Measurements from ENCODE around the gene NATD1.
A peak's percentile ranks its signal among the peaks of the same experiment; 100 is the strongest.

Gene NATD1

DNA sequence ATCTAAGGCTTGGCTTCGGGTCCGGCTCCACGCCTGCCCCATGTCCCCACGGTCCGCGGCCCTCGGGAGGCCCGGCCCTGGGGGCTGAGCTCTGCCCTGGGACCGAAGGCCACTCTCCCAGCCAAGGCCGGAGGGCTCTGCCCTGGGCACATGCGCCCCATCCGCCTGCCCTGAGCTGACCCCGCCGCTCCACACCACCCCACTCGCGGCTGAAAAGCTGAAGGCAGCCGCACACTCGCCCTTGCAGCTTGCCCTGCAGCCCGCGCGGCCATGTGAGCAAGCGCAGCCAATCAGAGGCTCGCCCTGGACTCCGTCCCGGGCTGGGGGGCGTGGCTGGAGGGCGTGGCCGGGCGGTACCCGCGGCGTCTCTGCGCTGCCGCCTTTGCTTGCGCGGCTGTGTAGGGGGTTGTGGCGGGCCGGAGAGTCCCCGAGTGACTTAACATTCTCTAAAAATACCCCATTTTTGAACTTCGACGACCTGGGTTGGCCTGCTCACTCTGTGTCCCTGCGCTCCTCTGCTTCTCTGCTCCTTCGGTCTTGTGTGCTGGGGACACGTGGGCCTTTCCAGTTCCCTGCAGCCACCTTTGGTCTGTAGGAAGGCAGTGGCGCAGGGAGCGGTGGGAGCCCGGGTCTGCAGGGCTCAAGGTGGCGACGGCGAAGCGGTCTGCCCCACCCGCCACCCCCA, 22.5 kb upstream of the NATD1 start:
- peak; percentile 69 for DNase-seq (ENCODE audit: low read depth)

DNA sequence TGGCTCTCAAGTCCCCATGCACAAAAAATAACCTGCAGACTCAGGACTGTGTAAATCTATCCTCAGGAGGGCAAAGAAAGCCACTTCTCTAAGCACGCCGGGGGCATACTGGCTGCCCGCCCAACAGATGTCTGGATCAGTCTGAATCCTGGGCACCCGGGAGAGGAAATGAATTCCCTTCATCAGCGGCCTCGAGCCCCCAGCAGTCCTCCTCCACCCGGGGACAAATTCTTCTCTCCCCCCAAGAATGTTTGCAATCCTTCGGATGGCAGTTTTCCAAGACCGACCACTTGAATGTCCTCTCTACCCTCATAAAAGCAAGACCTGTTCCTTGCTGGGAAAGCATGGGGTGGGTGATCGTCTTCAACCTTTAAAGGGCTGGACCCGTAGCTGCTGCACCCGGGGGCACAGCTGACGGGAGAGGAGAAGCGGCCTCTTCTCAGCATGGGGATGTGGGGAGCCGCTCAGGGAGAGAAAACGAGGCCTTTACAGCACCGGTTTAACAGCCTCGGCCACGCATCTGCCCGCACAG, 21.9 kb upstream of the NATD1 start:
- DNase-seq (ENCODE audit: low read depth): no peak

DNA sequence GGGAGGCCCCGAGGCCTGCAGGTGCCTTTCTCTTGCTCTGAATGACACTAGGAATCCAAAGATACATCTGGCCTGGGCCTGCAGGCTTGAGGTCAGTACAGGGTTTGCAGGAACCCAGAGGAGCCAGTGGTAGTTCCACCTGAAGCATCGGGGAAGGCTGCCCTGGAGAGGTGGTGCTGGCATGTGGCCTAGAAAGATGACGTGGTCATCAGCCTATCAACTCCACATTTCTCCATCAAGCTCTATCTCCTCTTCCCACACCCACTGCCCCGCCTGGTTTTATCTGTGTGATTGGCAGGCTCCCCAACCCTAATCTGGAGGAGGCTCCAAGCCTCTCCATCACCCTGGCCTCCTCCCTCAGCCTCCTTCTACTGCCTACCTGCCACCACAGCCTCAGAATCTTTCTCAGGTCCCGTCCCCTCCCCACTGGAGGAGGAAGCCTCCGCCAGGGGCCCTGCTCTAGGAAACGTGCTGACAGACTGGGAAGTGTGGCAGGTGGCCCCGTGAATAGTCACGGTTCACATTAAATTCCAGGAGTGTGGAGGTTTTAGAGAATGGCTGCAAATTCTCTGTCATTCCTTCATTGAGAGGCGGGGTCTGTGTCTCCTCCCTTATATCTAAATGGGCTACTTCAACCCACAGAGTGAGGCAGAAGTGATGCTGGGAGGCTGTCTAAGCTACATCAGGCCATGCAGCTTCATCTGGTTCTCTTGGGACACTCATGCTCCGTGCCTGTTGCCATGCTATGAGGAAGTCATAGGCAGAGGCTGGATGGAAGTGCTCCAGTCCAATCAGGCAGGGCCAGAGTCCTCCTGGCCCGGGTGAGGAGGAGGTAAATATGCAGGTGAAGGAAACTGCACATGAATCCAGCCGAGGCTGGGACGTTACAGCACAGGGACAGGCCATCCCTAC, 19.9 kb upstream of the NATD1 start:
- DNase-seq (ENCODE audit: low read depth): no peak

DNA sequence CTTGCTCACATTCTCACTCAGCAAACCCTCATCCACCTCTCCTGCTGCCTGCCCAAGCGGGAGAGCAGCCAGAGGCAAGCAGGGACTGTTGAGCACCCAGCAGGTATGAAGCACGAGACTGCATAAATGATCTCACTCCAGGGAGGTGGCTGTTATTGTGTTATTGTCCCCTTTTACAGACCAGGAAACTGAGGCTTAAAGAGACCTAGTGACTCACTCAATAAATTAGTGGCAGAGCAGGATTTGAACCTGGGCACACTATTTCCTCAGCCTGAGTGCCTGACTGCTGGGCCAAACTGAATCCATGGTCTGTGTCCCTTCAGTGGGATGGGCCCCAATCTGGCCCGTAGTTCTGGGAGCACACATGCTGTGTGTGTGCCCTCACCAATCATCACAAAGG, 19.0 kb upstream of the NATD1 start:
- DNase-seq (ENCODE audit: low read depth): no peak

DNA sequence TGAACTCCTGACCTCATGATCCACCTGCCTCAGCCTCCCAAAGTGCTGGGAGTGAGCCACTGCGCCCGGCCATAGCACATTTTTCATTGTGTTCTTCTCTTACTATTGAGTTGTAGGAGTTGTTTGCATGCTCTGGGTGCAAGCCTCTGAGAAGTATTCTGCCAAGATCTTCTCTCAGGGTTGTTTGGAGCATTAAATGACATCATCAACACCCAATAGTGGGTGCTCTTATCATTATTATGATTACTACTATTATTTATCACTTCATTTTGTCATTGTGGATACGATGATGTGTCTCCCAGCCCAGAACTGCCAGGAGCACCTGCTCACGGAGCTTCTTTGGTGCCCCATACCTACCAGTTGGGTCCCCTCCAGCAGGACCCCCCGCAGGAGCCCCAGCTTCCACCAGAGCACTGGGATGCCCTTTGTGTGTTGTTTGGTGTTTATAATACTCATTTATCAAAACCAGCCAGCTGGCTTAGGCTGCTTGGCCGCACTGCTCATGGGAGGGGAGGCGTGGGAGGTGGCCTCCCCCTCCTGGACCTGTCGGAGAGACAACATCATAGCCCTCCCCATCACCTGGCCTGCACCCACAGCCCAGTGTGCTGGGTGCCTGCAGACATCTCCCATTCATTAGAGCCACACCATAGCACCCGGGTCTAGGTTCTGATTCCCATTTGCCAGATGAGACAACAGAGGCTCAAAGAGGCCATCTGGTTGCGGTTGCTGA, 18.4 kb upstream of the NATD1 start:
- DNase-seq (ENCODE audit: low read depth): no peak

DNA sequence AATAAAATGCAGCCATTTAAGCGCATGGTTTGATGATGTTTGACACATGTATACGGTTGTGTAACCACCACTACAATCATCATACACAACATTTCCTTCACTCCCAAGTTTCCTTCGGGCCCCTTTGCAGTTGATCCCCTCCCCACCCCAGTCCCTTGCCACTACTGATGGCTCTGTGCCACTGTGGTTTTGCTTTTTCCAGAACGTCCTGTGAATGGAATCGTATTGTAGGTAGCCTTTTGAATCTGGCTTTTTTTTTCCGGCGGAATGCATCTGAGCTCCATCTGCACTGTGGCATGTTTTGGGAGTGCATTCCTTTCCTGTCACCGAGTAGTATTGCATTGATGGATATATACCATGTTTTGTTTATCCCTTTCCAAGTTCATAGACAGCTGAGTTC, 16.2 kb upstream of the NATD1 start:
- no peak for DNase-seq (ENCODE audit: low read depth)

DNA sequence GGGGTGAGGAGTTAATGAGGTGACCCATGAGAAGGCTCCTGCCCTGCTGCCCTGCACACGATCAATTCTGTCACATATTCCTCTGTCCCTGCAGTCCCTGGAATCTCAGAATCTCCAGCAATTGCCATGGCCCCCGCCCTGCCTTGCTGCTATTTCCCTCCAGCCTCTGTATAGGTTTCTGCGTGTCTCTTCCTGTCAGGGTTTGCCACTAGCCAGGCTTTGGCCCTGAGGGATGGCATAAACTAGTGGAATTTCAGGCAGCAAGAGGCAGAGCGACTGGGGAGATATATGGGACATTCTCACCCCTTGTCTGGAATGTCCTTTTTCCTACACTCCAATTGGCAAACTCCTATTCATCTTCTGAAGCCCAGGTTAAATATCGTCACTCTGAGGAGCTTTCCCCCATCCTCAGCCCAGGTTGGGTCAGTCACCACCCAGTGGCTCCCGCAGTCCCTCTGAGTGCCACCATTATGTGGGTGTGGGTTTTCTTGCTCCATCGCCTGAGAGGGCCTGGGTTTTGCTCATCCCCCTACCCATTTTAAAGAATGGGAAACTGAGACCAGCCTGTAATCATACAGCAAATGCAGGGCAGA, 15.5 kb upstream of the NATD1 start:
- no peak for DNase-seq (ENCODE audit: low read depth)

DNA sequence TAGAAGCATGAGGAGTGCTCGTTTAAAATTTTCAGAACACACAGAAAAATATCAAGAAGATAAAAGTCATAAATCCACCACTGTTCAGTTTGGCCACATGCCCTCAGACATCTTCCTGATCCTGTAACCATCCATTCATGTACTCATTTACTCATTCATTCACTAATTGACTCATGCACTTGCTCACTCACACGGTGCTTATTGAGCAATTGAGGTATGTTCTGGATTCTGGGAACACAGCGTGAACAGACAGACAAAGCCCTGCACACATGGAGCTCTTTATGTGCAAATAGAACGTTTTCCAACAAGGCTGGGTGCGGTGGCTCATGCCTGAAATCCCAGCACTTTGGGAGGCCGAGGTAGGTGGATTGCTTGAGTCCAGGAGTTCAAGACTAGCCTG, 10.2 kb upstream of the NATD1 start:
- no peak for DNase-seq (ENCODE audit: low read depth)

DNA sequence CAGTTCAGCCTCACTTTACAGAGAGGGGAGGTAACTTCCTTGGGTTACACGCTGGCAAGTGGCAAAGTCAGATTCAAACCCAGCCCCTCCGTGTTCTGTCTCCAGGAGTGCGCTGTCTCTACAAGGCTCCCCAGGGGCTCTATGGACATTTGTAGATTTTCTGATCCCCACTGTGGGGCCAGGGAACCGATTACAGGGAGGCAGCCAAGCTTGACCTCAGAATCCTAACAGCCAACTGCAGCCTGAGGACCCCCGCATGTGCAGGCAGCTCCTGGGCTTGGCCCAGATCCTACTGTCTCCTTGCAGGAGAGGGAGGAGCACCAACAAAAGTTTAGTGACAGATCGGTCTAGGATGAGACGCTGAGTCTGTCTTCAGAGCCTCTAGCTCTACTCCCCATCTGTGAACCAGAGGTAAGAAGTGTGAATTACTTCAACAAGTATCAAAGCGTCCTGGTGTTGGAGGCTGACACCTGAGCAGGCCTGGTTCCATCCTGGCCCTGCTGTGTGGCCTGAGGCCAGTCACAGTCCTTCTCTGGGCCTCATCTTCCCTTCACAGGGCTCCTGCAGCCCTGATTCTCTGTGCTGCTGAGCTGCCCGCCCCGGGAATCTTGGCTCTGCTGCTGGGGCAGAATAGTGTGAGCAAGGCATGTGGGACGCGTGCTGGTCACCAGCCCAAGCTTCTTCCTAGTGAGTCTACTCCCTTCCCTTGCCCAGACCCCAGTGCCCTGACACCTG, 9.2 kb upstream of the NATD1 start:
- DNase-seq (ENCODE audit: low read depth): no peak

DNA sequence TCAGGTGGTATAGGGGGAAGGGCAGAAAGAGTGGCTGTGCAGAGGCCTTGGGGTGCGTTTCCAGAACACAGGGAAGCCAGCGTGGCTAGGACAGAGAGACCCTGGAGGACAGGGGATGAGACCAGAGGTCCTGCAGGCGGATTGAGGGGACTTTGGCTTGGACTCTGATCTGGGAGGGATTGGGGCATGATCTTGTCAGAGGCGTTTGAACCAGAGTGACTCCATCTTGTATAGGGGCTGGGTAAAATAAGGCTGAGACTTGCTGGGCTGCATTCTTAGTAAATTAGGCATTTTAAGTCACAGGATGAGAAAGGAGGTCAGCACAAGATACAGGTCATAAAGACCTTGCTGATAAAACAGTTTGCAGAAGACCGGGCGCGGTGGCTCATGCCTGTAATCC, 5.4 kb upstream of the NATD1 start:
- no peak for DNase-seq (ENCODE audit: low read depth)

DNA sequence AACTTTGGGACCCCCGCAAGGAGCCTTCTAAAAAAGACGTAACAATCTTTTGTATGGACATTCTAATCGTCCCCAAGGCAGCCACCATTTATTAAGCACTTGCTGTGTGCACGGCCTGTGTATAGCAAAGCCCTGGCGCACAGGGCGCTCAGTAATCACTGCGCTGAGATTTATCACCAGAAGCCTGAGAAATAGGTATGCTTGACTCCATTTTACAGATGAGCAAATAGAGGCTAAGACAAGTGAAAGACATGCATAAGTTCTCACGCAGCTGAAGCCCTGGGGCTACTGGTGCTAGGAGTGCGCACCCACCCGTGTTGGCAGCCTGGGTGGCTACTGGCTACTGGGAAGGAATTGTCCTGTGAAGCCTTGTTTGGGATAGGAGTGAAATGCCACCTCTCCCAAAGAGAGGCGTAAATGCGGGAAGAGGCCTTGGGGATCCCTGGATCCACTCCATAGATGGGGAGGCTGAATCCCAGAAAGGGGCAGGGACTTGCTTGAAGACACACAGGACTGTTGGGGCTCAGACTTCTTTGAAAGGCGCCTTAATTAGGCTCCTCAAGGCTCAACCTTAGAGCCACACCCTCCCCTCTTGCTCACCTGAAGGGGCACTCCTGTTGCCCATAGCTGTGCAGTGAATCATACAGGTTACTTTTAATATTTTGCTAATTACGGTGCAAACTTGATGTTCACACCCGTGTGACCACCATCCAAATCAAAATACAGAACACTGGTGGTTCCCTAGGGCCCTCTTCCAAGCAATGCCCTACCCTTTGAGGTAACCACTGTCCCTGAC, 634 bp upstream of the NATD1 start:
- DNase-seq (ENCODE audit: low read depth): no peak

DNA sequence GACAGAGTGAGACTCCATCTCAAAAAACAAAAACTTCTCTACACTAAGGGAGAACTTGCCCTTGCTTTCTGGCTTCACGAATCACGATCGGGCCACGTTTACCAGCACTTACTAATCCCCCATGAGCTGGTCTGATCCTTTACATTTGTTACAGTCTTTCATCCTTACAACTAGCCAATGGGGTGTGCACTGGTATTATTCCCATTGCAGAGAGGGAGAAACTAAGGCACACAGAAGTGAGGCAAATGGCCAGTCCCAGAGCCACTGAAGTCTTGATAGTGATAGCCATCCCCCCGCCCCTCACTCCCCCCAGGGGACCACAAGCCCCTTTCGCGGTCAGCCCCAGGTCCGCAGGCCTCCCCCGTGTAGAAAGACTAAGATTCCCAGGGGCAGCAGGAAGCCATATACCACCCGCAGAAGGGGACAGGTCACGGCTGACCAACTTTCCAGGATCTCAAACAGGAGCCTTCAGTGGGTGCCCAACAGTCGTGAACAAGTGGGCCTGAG, 868 bp downstream of the NATD1 start:
- DNase-seq (ENCODE audit: low read depth): peak; percentile 37

DNA sequence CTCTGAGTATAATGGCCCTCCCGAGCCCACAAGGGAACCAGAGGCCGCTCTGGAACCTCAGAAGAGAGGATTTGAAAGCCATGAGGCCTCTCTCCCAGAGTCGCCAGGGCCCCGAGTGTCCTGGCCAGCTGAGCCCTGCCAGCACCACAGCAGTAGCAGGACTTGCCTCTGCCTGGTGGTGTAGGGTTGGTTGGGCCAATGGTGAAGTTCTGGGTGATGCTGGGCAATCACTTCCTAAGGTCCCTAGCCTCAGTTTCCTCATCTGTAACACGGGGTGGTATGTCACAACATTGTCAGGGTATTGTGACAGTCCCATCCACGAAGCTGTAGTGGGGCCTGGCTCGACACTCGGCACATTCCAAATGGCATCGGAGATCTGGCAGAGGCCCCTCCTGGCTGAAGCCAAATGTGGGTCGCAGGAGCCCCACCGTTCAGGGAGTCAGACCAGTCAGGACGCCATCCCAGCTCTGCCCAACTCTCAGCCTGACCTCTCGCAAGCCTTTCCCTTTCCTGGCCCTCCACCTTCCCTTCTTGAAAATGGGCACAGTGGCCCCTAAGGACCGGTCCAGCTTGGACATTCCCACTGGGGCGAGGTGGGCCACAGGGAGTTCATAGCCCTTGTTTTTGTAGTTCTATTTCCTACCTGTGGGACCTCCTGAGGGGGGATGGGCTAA, 1.7 kb downstream of the NATD1 start:
- no peak for DNase-seq (ENCODE audit: low read depth)

DNA sequence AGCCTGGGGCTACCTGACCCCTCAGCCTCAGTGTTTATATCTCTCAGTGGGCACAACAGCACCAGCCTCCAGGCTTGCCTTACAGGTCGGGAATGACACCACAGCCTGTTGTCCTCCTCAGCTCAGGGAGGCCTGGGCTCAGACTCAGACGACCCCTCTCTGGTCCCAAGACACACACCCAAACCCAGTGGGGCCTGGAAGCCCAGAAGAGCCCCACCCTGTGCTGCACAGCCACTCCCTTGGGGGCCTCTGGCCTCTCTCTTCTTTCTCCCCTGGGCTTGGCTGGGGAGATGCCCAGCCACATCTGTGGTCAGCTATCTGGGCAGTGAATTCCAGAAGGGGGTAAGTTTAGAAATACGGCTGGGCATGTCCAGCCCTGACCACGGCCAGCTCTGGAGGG, 2.4 kb downstream of the NATD1 start:
- no peak for DNase-seq (ENCODE audit: low read depth)

DNA sequence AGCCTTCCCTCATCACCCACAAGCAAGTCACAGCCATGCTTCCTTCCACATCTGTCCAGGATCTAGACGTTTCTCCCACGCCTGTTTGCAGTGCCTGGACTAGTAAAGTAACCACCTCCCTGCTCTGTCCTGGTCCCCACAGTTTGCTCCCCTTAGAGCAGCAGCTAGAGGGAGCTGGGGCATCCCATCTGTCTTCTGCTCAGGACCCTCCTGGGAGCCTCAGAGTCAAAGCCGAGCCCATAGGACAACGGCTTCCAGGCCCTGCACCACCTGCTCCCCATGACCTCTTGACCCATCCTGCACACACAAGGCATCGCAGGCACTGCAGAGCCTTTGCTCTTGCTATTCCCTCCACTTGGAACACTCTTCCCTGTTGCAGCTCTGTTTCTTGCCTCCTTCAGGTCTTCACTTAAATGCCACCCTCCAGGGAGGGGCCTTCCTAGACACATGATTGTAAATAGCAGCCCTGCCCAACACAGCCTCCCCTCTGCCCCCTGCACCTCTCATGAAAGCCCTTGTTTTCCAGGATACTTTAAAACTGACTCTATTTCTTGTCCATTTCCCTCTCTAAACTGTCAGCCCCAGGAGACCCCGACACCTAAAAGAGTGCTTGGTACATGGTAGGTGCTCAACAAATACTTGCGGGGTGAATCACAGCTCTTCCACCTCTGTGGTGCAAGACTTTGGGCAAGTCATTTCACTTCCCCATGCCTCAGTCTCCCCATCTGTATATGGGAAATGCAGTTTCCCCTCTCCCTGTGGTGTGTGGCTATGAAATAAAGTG, 3.1 kb downstream of the NATD1 start:
- DNase-seq (ENCODE audit: low read depth): no peak

DNA sequence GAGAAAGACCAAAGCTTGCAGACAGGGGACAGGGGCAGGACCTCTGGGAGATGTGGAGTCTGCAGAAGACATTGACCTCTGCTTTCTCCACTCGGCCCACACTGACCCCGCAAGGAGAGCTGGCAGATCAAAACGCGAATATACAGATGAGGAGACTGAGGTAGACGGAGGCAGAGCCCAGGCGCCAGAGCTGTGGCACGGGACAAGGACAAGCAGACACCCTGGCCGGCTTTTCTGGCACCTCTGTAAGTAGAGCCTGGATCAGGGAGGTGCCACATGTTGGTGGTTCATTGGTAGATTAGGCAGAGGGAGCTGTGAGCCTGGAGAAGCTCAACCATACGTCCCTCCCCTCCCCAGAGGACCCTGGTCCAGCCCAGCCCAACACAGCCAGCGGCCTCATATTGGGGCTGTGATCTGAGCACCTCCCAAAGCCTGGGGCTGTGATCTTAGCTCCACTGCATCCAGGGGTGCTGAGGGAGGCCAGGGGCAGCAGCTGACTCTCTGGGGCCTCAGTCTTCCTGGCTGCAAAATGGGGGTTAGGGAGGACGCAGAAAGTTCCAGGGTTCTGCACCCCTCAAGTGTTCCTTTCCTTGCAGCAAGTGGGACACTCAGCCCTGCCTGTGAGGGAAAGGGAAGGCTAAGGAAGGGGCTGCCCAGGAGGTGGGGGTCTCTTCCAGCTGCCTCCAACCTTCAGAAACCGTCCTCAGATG, 4.0 kb downstream of the NATD1 start:
- DNase-seq (ENCODE audit: low read depth): no peak

DNA sequence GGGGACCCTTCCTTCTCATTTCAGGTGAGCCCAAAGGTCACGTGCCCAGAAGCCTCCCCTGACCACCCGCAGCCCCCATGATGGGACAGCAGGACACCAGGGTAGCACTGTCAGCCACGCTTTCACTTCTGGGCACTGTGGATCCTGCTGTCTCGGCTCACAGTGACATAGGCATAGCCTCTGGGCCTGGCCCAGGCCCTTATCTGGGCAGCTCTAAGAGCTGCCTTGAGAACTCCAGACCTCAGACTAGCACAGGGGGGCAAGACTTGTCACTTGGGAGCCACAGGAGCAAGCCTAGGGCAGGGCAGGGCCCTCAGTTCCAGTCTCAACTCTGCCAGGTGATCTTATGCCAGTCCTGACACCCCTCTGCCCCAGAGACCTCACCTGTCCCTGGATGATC, 4.7 kb downstream of the NATD1 start:
- DNase-seq (ENCODE audit: low read depth): no peak

DNA sequence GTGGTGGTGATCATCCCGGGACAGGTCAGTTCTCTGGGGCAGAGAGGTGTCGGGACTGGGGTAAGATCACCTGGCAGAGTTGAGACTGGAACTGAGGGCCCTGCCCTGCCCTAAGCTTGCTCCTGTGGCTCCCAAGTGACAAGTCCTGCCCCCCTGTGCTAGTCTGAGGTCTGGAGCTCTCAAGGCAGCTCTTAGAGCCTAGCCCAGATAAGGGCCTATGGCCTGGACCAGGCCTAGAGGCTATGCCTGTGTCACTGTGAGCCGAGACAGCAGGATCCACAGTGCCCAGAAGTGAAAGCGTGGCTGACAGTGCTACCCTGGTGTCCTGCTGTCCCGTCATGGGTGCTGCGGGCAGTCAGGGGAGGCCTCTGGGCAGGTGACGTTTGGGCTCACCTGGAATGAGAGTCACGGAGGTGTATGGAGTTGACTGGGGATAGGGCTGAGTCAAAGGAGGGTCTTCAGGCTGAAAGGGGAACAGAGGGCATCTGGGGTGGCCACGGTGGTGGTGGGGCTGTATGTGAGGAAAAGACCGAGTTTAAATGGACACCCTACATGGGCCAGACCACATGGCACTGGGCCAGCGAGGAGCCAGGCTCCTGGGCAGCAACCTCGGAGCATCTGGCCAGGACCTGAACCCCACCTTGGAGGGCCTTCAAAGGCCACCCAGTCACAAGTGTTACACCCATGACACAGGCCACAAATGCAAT, 5.5 kb downstream of the NATD1 start:
- no peak for DNase-seq (ENCODE audit: low read depth)

Measured in CMK (cell line).